NK-92 (cell line): ENCODE results near the gene POGZ.

Experiments
- DNase-seq: peaks from one replicate; lab custom pipeline; 2025; ENCODE audit not compliant: unreplicated experiment; lab: John Stamatoyannopoulos, UW

The POGZ gene, protein sequence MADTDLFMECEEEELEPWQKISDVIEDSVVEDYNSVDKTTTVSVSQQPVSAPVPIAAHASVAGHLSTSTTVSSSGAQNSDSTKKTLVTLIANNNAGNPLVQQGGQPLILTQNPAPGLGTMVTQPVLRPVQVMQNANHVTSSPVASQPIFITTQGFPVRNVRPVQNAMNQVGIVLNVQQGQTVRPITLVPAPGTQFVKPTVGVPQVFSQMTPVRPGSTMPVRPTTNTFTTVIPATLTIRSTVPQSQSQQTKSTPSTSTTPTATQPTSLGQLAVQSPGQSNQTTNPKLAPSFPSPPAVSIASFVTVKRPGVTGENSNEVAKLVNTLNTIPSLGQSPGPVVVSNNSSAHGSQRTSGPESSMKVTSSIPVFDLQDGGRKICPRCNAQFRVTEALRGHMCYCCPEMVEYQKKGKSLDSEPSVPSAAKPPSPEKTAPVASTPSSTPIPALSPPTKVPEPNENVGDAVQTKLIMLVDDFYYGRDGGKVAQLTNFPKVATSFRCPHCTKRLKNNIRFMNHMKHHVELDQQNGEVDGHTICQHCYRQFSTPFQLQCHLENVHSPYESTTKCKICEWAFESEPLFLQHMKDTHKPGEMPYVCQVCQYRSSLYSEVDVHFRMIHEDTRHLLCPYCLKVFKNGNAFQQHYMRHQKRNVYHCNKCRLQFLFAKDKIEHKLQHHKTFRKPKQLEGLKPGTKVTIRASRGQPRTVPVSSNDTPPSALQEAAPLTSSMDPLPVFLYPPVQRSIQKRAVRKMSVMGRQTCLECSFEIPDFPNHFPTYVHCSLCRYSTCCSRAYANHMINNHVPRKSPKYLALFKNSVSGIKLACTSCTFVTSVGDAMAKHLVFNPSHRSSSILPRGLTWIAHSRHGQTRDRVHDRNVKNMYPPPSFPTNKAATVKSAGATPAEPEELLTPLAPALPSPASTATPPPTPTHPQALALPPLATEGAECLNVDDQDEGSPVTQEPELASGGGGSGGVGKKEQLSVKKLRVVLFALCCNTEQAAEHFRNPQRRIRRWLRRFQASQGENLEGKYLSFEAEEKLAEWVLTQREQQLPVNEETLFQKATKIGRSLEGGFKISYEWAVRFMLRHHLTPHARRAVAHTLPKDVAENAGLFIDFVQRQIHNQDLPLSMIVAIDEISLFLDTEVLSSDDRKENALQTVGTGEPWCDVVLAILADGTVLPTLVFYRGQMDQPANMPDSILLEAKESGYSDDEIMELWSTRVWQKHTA (N-terminal part only)

DNA sequence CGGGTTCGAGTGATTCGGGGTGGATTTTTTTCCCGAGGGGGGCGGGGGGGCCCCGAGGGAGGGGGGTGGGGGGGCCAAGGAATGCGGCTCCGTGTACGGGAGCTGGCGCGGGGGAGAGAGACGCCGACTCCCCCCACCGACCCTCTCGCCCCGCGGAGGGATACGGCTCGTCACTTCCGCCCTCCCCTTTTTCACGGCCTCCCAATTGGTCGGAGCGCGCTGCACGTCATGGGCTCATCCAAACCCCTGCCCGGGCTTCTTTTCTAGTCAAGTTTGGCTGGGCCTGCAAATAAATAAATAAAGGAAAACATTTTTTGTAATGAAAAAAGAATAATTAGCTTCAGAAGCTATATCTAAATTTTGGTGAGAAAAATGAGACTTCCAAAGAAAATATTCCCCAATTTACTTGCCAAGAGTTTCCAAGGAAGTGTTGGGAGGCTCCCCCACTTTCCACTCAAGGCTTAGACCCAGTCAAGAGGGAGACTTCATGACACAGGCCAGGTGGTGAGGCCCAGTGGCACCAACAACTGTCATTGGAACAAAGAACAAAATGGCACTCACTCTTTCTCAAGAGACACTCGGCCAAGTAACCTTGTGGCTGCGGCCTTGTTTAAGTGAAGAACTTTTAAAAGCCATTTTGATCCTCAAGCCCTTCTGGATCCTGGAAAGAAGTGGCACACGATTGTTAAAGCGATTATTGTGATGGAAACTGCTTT lies at the start of gene POGZ:
POGZ (minus strand) TSS at position 164 of the 716 bp plus-strand sequence. CDS start 17,290 bp downstream, outside the sequence.
- peak; percentile 50 for DNase-seq

DNA sequence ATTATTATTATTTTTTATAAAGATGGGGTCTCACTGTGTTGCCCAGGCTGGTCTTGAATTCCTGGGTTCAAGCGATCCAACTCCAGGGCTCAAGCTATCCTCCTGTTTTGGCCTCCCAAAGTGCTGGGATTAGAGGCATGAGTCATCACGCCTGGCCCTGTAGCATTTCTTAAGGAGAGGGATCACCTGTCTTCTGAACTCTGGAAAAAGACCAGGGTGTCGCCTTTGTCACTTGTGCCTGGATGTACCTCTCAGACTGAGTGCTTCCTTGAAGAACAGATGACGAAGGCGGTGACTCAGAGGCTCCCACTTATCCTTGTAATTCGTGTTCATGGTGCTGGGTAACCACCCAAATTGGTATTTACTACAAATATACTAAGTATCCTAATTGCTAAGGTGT lies 49.5 kb upstream of the POGZ start:
- no peak for DNase-seq

DNA sequence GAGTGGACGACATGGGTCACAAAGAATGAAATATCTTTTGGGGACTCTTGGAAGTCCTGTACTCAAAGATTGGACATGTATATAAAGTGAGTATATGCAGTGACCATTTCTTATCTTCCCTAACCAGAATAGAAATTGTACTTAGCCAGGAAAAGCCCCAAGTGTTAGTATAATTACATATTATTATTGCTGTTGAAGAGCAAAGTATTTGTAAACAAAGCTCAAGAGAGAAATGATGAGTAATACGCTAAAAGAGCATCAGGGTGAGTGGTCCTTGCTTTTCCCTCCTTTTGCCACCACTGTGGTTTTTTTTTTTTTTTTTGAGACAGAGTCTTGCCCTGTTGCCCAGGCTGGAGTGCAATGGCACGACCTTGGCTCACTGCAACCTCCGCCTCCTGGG lies 45.5 kb upstream of the POGZ start:
- no peak for DNase-seq

DNA sequence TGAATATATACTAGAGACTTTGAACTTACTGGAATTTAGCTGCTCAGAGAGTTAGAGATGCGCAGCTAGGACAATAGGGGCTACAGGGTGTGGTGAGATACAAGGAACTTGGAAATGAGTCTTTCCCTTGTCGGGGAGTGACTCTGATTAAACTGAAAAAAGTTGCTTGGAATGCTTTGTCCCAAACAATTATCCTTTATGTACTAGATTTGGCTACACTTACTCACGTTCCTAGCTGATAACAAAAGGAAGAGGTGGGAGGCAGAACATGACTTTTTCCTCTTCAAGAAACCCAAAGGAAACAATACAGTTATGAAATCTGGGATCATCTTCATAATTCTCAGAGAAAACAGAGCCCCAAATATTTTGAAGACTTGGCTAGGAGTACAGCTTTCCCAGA lies 45.0 kb upstream of the POGZ start:
- DNase-seq = no peak

DNA sequence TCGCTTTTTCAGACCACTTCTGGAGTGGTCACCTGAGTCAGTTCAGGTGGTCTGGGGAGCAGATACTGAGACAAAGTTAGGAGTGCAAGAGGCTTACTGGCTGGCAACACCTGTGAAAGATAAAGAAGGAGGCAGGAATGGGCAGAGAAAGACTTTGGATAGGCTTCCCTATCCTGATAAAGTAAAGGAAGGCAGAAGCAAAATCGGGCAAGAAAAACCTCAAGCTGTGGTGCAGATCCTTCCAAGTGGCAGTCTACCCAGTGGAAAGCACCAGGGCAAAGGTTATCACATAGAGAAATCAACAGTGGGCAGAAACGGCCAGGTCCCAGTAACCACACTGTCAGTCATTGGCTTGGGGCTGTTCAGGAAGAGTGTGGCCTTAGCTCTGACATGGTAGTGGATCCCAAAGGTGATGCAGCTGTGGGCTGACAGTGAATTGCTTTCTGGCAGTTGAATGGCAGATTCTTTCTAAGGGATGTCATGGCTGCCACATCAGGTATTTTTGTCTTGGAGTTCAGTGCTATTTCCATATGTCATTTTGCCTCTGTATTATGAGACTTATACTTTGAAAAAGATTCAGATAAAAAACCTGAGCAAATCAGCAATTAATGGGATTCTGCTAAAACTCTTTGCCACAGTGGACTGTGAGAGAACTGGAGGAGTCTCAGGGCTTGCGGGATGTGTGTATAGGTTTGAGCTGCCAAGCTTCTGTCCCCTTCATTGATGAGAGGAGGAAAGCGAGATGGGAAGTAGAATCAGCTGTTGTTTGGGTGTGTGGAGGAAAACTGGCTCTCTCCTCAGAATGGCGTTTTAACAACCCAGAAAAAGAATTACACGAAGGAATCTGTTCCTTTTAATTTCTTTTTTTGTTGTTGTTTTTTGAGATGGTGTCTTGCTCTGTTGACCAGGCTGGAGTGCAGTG lies 43.8 kb upstream of the POGZ start:
- DNase-seq = no peak

DNA sequence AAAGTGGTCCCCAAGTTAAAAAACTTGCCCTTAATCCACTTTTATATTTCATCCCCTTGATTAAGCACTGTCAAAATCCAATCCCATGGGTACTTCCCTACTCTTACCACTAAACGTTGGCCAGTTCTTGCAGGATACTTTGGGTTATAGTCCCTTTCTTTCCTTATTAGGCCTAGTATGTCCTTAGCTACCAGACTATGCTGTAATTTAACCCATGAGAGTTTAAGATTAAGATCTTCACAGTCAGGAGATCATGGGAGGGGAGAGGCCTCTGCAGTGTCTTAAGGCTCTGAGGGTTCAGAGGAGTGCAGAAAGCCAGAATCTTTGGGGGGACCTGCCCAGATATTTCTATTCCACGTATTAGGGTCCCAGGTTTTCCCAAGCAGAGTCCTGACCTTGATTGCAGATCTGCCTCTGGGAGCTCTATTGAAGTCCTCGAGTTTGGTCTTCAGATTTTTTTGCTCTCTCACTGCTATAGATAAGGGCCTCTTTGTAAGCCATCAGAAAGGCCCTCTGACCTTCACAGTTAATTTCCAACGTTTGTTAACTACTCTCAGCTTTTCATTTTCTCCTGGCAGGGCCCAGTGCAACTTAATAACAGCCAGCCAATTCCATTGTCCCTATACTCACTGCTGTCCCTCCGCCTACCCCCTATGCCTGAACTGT lies 42.9 kb upstream of the POGZ start:
- no peak for DNase-seq

DNA sequence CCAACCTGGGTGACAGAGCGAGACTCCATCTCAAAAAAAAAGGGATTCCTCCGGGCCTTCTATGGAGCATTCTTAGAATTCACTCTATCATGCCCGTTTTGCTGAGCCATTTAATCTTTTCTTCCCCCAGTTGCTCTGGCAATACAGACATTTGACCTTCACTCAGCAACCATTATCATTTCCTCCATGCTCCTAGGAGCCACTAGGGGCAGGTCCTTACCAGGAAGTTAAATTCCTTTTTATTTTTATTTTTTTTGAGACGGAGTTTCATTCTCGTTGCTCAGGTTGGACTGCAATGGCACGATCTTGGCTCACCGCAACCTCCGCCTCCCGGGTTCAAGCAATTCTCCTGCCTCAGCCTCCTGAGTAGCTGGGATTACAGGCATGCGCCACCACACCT lies 42.2 kb upstream of the POGZ start:
- DNase-seq = no peak

DNA sequence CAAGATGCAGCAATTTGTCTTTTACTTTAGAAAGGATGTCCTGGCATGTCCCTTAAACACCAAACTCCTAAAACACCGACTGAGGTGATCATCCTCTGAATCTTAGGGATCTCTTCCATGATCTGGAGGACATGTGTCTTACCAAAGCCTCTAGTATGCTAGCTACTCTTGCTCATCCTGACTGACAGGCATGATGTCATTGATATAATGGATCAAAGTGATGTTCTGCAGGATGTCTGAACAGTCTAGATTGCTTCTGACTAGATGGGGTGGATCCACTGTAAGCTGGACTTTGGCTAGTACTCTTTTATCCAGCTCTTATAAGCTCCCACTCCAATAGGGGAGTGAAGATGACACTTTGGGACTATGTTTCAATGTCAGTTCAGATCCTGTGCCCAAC lies 40.6 kb upstream of the POGZ start:
- no peak for DNase-seq

DNA sequence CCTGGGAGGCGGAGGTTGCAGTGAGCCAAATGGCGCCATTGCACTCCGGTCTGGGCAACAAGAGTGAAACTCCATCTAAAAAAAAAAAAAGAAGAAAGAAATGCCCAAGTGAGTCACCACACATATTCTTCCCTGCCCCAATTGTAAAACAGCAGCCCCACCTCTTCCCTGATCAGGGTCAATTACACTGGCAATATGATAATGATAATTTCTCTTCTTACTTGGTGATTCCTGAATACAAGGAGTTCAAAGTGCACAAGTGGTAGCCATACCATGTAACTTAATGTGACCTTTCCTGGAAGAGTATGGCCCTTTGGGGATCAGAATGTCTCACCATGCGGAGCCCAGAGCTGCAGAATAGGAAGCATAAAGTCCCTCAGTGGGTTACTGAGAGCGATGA lies 40.1 kb upstream of the POGZ start:
- DNase-seq = no peak

DNA sequence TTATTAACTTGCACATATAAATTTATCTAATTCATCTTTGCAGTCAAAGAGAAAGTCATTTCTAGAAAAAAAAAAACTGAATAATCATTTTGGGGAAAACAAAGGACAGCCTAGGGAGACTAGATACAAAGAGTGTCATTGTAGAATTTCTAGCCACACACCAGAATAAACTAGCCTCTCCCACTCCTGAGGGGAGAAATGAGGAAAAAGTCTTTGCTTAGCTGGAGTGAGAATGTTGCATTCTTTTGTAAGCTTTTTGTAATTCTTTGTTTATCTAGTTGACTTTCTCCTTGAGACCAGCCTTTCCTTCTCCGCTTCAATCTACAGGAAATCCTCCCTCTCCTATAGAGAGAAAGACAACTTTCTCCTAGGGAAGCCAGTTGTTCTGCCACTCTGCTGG lies 36.0 kb upstream of the POGZ start:
- DNase-seq = no peak

DNA sequence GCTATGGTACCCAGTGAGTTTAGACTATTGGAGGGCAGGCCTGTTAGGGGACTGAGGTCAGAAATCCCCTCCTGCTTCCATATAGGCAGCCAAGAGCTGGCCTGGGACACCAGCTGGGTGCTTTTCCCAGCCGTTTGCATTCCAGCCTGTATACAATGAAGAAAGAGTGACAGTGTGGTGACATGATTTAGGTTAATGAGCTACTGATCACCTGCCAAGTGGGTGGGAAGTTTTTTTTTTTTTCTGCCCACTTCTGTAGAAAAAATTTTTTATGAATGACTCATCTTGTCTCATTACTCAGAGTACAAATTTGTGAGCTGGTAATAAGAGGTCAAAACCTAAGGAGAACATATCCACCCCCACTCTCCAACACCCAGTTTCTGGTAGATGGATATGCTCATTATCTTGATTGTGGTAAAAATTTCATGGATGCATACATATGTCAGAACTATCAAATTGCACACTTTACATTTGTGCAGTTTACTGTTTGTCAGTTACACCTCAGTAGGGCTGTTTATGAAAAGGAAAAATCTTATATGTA lies 35.5 kb upstream of the POGZ start:
- no peak for DNase-seq

DNA sequence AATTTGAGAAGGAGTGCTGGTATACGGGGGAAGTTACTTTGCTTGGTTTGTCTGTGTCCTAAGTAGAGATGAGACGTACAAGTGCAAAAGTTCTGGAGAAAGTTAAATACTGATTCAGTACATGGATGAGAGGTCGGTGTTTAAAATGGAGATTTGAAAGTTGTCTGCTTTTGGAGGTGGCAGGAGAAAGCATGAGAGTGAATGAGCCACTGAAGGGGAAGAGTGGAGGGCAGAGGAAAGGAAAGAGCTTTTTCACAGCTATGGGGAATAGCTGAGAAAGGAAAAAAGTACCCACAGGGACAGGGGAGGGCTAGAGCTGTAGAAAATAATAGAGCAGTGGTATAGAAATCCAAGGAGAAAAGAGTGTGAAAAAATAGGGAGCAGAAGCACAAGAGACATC lies 33.7 kb upstream of the POGZ start:
- DNase-seq = no peak

DNA sequence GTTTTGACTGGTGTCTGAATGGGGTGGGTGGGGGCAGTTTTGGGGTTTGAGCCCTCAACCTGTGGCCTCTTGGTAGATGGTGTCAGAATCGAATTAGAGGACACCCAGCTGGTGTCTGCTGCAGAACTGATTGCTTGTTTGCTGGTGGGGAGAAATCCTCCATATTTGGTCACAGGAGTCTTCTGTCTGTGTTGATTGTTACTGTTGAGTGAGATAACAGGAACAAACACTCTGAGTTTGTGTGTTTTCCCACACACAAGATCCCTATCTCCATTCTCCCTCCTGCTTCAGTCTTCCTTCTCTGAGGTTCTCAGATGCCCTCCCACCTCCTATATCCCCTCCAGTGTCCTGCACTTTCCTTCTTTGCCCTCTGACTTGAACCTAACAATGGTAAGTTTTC lies 32.8 kb upstream of the POGZ start:
- no peak for DNase-seq

DNA sequence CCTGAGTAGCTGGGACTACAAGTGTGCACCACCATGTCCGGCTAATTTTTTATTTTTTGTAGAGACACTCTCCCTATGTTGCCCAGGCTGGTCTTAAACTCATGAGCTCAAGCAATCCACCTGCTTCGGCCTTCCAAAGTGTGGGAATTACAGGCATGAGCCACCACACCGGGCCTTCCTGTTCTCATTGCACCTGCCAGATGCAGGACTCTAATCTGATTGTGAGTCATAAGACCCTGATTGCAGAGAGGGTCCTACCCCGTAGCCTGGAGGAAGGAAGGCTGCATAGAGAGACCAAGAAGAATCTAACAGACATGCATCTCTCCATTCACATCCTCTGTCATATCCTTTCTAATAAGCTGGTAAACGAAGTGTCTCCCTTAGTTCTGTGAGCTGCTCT lies 32.3 kb upstream of the POGZ start:
- no peak for DNase-seq

DNA sequence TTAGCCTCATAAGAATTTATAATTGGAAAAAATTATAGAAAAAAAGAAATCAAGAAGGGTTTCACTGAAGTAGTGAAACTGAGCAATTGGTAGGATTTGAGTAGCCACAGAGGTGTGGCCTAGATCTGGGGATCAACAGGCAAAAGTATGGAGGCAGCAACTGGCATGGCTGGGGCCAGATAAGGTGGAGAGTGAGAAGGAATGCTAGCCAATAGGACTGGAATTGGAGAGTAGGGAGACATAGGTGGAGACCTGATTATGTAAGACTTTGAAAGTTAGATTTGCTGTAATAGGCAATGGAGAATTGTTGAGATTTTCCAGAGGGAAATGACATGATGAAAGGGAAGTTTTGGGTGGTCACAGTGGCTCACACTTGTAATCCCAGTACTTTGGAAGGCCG lies 27.3 kb upstream of the POGZ start:
- DNase-seq = no peak

DNA sequence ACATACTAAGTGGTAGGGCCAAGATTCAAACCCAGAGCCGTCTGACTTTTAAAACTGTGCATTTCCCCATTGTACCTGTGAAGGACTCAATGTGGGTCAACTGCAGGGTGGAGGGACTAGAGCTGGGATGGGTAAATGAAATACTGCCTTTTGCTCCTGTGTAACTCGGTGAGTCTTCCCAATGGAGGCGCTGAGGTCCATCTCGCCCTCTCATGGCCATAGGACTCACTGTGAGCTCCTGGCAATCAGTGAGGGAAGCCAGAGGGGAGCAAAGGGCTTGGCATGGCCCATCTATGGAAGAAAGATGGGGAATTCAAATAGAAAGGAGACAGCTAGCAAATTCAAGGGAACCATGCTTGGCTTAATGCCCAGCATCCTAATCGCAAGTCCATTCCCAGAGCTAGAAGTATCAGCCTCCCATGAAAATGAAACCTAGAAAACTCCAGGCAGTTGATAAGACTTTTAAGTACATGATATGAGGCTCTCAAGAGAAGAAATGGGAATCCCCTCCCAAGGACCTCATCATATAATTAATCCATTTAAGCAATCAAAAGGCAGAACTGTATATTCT lies 26.5 kb upstream of the POGZ start:
- no peak for DNase-seq

DNA sequence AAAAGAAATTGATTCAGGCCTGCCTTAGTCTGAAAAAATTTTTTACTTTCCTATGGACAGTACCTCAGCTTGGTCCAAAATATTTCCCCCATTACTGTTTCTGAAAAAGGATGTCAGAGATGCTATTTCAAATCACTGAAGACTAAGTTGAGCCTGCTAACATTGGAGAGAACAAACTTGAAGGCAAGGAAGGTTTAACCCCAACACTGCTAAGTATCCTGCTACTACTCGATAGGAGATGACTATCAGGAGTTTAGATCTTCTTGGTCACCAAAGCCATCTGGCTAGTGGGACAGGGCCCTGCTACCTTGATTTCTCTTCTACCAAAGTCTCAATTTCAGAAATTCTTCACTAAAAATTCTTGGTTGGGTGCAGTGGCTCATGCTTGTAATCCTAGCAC lies 22.7 kb upstream of the POGZ start:
- DNase-seq = no peak

DNA sequence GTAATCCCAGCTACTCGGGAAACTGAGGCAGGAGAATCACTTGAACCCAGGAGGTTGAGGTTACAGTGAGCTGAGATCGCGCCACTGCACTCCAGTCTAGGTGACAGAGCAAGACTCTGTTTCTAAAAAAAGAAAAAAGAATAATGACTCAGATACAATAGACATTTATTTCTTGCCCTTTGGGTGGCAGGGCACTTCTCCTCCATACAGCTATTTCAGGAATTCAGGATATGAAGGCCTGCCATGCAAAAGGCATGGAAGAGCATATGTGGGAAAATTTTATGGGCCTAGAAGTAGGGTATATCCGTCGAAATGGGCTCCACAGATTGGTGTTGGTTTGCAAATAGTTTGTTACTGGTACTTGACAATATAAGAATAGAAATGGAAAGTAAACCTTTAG lies 20.2 kb upstream of the POGZ start:
- no peak for DNase-seq

DNA sequence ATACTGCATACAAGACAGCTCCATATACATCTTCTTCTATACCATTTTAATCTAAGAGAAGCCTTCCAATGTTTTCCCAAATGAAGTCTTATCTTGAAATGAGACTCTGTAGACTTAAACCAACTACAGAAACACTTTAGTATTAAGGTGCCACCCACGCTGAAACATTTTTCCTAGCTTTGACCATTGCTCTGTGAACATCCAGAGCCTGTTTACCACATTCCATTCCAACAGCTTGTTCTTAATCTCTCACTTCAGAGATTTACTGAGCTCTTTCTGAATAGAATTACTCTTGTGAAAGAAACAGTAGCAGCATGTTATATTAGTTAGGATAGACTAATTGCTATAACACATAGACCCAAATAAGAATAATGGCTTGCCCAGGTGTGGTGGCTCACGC lies 19.6 kb upstream of the POGZ start:
- no peak for DNase-seq
